HTERT RPE-1 (cell line): Measurements from ENCODE around the gene GNB2.

ENCODE experiments used
- in situ Hi-C: fragments of 300-500 bp; cut with MboI; formaldehyde crosslinking; loops from 4 replicates; pipeline ENCODE4 v1.14.3; 2020; ENCODE audit warnings: low sequenced_read_pairs

GNB2 gene

GRCh38 chr7:100693312-100694097 lies 20.0 kb downstream of the GNB2 start:
- in situ Hi-C loops, result no loop called here

GRCh38 chr7:100694098-100694745 lies 20.7 kb downstream of the GNB2 start, which contains the start of gene GIGYF1:
TSS of gene GIGYF1 (minus strand) at chr7:100694250. CDS start at chr7:100688238, 6,012 bp downstream.
- in situ Hi-C loops, result no loop called here

- in situ Hi-C loops, result no loop called here
These were observed 22.6 kb downstream of the GNB2 start for GRCh38 chr7:100696123-100696521.

- in situ Hi-C loops, result no loop called here
These were observed 25.5 kb downstream of the GNB2 start for GRCh38 chr7:100699018-100699417.

GRCh38 chr7:100701089-100701488 lies 27.5 kb downstream of the GNB2 start:
- in situ Hi-C loops, result loop anchor here (25.0 kb wide), 1 partner anchor 136 kb away; the partner anchor contains the start of gene EPHB4

- in situ Hi-C loops, result loop anchor here (25.0 kb wide), 1 partner anchor 132 kb away; the partner anchor contains the start of gene EPHB4
These were observed 31.8 kb downstream of the GNB2 start for GRCh38 chr7:100705320-100705752.

GRCh38 chr7:100705753-100706671 lies 32.5 kb downstream of the GNB2 start, which contains the start of gene POP7:
TSS of gene POP7 (plus strand) at chr7:100706121. CDS start at chr7:100706831, 710 bp downstream.
- in situ Hi-C loops, result loop anchor here (25.0 kb wide), 1 partner anchor 131 kb away; the partner anchor contains the start of gene EPHB4

- in situ Hi-C loops, result loop anchor here (25.0 kb wide), 1 partner anchor 131 kb away; the partner anchor contains the start of gene EPHB4
These were observed 33.3 kb downstream of the GNB2 start for GRCh38 chr7:100706672-100707311.

GRCh38 chr7:100708395-100708794 lies 34.9 kb downstream of the GNB2 start:
- in situ Hi-C loops, result loop anchor here (25.0 kb wide), 1 partner anchor 129 kb away; the partner anchor contains the start of gene EPHB4

- in situ Hi-C loops, result loop anchor here (25.0 kb wide), 1 partner anchor 127 kb away; the partner anchor contains the start of gene EPHB4
These were observed 36.9 kb downstream of the GNB2 start for GRCh38 chr7:100710452-100710851.

GRCh38 chr7:100711369-100711768 lies 37.8 kb downstream of the GNB2 start:
- in situ Hi-C loops, result loop anchor here (25.0 kb wide), 1 partner anchor 126 kb away; the partner anchor contains the start of gene EPHB4

- in situ Hi-C loops, result loop anchor here (25.0 kb wide), 1 partner anchor 123 kb away; the partner anchor contains the start of gene EPHB4
These were observed 41.2 kb downstream of the GNB2 start for GRCh38 chr7:100714725-100715124.

GRCh38 chr7:100717073-100717472 lies 43.5 kb downstream of the GNB2 start:
- in situ Hi-C loops, result loop anchor here (25.0 kb wide), 1 partner anchor 120 kb away; the partner anchor contains the start of gene EPHB4

GRCh38 chr7:100719523-100720278 lies 46.2 kb downstream of the GNB2 start:
- in situ Hi-C loops, result loop anchor here (25.0 kb wide), 1 partner anchor 118 kb away; the partner anchor contains the start of gene EPHB4

- in situ Hi-C loops, result loop anchor here (25.0 kb wide), 1 partner anchor 117 kb away; the partner anchor contains the start of gene EPHB4
These were observed 46.7 kb downstream of the GNB2 start, which contains the start of gene EPO for GRCh38 chr7:100720279-100720670. TSS of gene EPO (plus strand) at chr7:100720468. CDS start at chr7:100720981, 513 bp downstream.

GRCh38 chr7:100720671-100721504 lies 47.3 kb downstream of the GNB2 start:
- in situ Hi-C loops, result loop anchor here (25.0 kb wide), 1 partner anchor 116 kb away; the partner anchor contains the start of gene EPHB4

- in situ Hi-C loops, result loop anchor here (25.0 kb wide), 1 partner anchor 116 kb away; the partner anchor contains the start of gene EPHB4
These were observed 47.9 kb downstream of the GNB2 start for GRCh38 chr7:100721505-100721812.
